T-cell (primary cell): ENCODE data around the gene C6orf15. TPM values are rescaled to one million over a fixed set of nuclear protein-coding genes. Genes with fewer than 3 reads are reported as not detected.

Source experiments
- ATAC-seq, 4 experiments: fragments of 200-7000 bp in 3 of 4; fragments of 150-1000 bp in 1 of 4; cut with Tn5 transposase; replicated peaks in 1 of 4; 1 replicate in 3 of 4; 2 replicates in 1 of 4; pipeline ENCODE4 v1.10.0; 2021; ENCODE audit warnings: moderate library complexity in 3 of 4, mild to moderate bottlenecking in 2 of 4, moderate number of reproducible peaks in 1 of 4
- CTCF ChIA-PET, 2 donors: fragments of 300-600 bp; sonication (Branson Sonifier 250); formaldehyde crosslinking; loops; one replicate each; lab custom pipeline; 2022; ENCODE audit warnings: antibody characterized with exemption in 2 of 2; lab: Charles Lee
- POLR2A ChIA-PET, 2 donors: fragments of 300-600 bp; sonication (Branson Sonifier 250); formaldehyde crosslinking; loops; one replicate each; lab custom pipeline; 2022; ENCODE audit warnings: antibody characterized with exemption in 2 of 2; lab: Charles Lee
- DNase-seq, 35 experiments: peaks; one replicate each; pipeline versions ENCODE4 v3.0.0 to v3.0.0-alpha.2; 2013 to 2023
- H3K27ac ChIP-seq: one replicate; pipeline ENCODE4 v1.5.1; 2013; ENCODE audit warnings: low read length
- H3K27me3 ChIP-seq, 2 experiments: replicated peaks in 1 of 2; 1 replicate in 1 of 2; 2 replicates in 1 of 2; pipeline versions ENCODE4 v1.6.1 to v1.7.0; 2013; ENCODE audit warnings: low read length in 1 of 2, mixed read lengths in 1 of 2; ENCODE audit not compliant: control insufficient read depth in 2 of 2, insufficient read depth in 2 of 2; ENCODE audit errors: extremely low read depth in 1 of 2
- H3K36me3 ChIP-seq, 2 donors: 1 replicate in 1 of 2; 2 replicates in 1 of 2; pipeline versions ENCODE4 v1.6.1 to v1.7.0; 2013; ENCODE audit warnings: low read length in 1 of 2; ENCODE audit not compliant: control insufficient read depth in 2 of 2, insufficient read depth in 1 of 2; ENCODE audit errors: extremely low read depth in 1 of 2
- H3K4me1 ChIP-seq, 2 experiments: 1 replicate in 1 of 2; 2 replicates in 1 of 2; pipeline versions ENCODE4 v1.6.1 to v1.7.0; 2013; ENCODE audit warnings: low read length in 2 of 2, mixed read lengths in 1 of 2; ENCODE audit not compliant: insufficient read depth in 2 of 2, control insufficient read depth in 1 of 2; ENCODE audit errors: extremely low read depth in 1 of 2
- H3K4me3 ChIP-seq, 2 donors: 1 replicate in 1 of 2; 2 replicates in 1 of 2; pipeline versions ENCODE4 v1.5.1 to v1.7.0; 2013; ENCODE audit warnings: mild to moderate bottlenecking in 2 of 2, low read length in 1 of 2, moderate library complexity in 1 of 2; ENCODE audit not compliant: control insufficient read depth in 1 of 2; ENCODE audit errors: extremely low read depth in 1 of 2
- H3K9me3 ChIP-seq: 2 replicates; pipeline ENCODE4 v1.7.0; 2013
- H3K27ac Mint-ChIP-seq, 2 donors: one replicate each; pipeline ENCODE4 v1.8.0; 2020 to 2021; ENCODE audit warnings: mild to moderate bottlenecking in 2 of 2, mixed read lengths in 2 of 2
- H3K27me3 Mint-ChIP-seq, 2 donors: one replicate each; pipeline ENCODE4 v1.8.0; 2021 to 2022; ENCODE audit warnings: mixed read lengths in 2 of 2
- H3K36me3 Mint-ChIP-seq: one replicate; pipeline ENCODE4 v1.8.0; 2021; ENCODE audit warnings: mixed read lengths
- H3K4me1 Mint-ChIP-seq, 3 donors: one replicate each; pipeline ENCODE4 v1.8.0; 2020 to 2022; ENCODE audit warnings: mixed read lengths in 3 of 3, mild to moderate bottlenecking in 1 of 3
- H3K4me3 Mint-ChIP-seq, 3 donors: one replicate each; pipeline ENCODE4 v1.8.0; 2020 to 2022; ENCODE audit warnings: mild to moderate bottlenecking in 3 of 3, mixed read lengths in 3 of 3, moderate library complexity in 3 of 3
- H3K9me3 Mint-ChIP-seq, 3 donors: one replicate each; pipeline ENCODE4 v1.8.0; 2020 to 2022; ENCODE audit warnings: mixed read lengths in 3 of 3
- WGBS: methylation state at CpG from one replicate; pipeline ENCODE4 v1.1.5; 2013; ENCODE audit warnings: missing lambda C conversion rate; ENCODE audit not compliant: insufficient coverage; 5-methylcytosine and 5-hydroxymethylcytosine counted together
- total RNA-seq, 35 experiments: library from RNA in 6 of 35; stranded (reverse) in 6 of 35; fragments of 120-200 nt in 1 of 35; gene quantifications; one replicate each; pipeline versions ENCODE4 v1.2.1 to v1.2.4 and lab custom pipeline; 2013 to 2026

Gene C6orf15
- total RNA-seq, 5 donors from 2014 or later (not counting 1 experiment from before 2014, with no cell fraction given): not detected

DNA sequence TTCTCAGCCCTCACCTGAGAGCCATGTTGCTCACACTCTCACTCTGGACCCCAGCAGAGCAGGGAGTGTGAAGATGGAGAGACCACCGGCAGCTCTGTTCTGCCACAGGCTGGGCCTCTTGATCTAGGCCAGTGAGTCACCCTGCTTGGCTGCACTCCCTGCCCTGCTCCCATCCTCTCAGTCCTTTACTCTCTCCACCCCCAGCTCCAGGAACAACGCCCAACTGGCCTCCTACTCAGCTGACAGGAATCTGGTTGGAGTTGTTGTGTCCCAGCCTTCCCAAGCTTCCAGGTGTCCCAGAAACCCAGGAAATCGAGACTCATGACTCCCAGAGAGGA, 2.1 kb upstream of the C6orf15 start, which contains the start of gene PSORS1C1:
Gene PSORS1C1 (plus strand): TSS at position 260 of the 338 bp plus-strand sequence. CDS start 14,833 bp downstream, outside the sequence.
- Histone ChIP-seq H3K4me3 (no peak within 1 kb of the TSS), H3K27ac (no peak within 1 kb of the TSS), H3K9me3 (no peaks in the 10 kb centered on the region), H3K36me3 (no peaks in the 10 kb centered on the region), H3K27me3 (peaks cover 0 to 57% of the 10 kb centered on the region in 2 experiments), H3K4me1 (peaks cover 0 to 9% of the 10 kb centered on the region in 2 experiments)
- Mint-ChIP-seq H3K9me3 (no peaks in the 10 kb centered on the region), H3K4me1 (peaks cover 4 to 14% (median 5%) of the 10 kb centered on the region in 3 donors), H3K27ac (peak within 1 kb of the TSS; percentile 33 to 55), H3K4me3 (no peak within 1 kb of the TSS), H3K27me3 (peaks cover 7 to 33% of the 10 kb centered on the region in 2 donors), H3K36me3 (no peaks in the 10 kb centered on the region)
- ATAC-seq (no peak), DNase-seq (no peak)
- WGBS: 70% methylated on average over 1 of the region's 3 CpGs
- CTCF ChIA-PET: interaction anchor here (0.7 to 1.7 kb wide), 2 partner anchors 27 to 911 kb away, joined by 5 to 6 read pairs; no protein-coding TSS in a partner anchor
- POLR2A ChIA-PET: no interaction called here

DNA sequence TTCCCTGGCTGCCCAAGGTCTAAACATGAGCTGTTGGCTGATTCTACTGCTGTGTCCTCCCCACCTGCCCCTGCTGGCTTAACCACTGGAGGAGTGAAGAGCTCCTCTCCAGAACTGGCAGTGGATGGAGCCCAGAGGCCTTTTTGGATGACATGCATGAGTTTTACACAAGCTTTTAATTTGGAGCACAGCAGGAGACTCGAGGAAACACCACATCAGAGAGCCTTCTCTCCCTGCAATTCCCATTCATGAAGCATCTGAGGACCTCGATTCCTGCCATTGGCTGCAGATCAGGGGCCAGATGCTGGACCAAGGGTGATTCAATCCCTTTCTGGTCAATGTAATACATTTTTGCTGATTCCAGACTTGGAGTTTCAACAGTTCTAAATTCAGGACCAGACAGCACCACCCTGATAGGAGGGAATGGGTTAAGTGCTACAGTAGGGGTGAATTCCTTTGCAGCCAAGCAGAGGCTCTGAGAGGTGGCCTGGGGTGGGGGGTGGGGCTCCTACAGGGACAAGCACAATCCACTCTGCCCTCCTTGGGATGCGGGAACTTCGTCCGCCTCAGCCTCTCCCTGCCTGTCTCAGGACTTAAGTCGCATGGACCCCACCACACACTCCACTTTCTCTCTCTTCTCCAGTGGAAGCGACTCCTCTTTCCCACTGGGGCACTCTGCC, 1.6 kb upstream of the C6orf15 start:
- H3K27ac ChIP-seq: no peak overlapping the region
- peaks cover 7 to 34% of the 10 kb centered on the region in 2 donors for H3K27me3 Mint-ChIP-seq
- ATAC-seq (no peak), DNase-seq (no peak)
- 62% methylated on average over 3 of the region's 7 CpGs for WGBS
- peaks cover 4 to 14% (median 5%) of the 10 kb centered on the region in 3 donors for H3K4me1 Mint-ChIP-seq
- no peaks in the 10 kb centered on the region for H3K9me3 Mint-ChIP-seq
- peaks cover 0 to 60% of the 10 kb centered on the region in 2 experiments for H3K27me3 ChIP-seq
- ChIA-PET CTCF (interaction anchor here (0.7 to 1.7 kb wide), 2 partner anchors 26 to 911 kb away, joined by 5 to 6 read pairs; no protein-coding TSS in a partner anchor), POLR2A (no interaction called here)
- H3K36me3 ChIP-seq: no peaks in the 10 kb centered on the region
- H3K36me3 Mint-ChIP-seq: no peaks in the 10 kb centered on the region
- peaks cover 0 to 9% of the 10 kb centered on the region in 2 experiments for H3K4me1 ChIP-seq
- H3K27ac Mint-ChIP-seq: no peak overlapping the region
- no peaks in the 10 kb centered on the region for H3K9me3 ChIP-seq
- no peak overlapping the region for H3K4me3 Mint-ChIP-seq
- no peak overlapping the region for H3K4me3 ChIP-seq

DNA sequence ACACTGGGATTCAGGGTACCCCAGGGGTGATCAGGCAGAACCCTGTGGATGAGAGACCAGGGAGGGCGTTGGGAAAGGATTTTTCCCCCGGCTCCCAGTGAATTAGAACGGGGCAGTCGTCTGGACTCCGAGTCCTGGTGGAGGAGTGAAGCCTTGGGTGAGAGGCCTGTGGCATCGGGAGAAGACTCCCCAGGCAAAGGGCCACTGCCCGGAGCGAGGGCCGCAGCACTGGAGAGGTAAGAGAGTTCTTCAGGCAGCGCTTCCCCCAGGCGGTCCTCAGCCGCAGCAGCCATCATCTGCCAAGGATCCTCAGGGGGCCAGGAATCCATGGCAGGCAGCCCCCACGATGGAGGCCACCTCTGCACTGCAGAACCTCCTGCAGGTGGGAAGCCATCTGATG, 663 bp downstream of the C6orf15 start:
- Mint-ChIP-seq H3K4me1 (peaks cover 4 to 14% (median 5%) of the 10 kb centered on the region in 3 donors), H3K27ac (no peak overlapping the region), H3K36me3 (no peaks in the 10 kb centered on the region), H3K9me3 (no peaks in the 10 kb centered on the region), H3K4me3 (no peak overlapping the region), H3K27me3 (peaks cover 7 to 30% of the 10 kb centered on the region in 2 donors)
- H3K27ac ChIP-seq: no peak overlapping the region
- peaks cover 0 to 9% of the 10 kb centered on the region in 2 experiments for H3K4me1 ChIP-seq
- no peaks in the 10 kb centered on the region for H3K9me3 ChIP-seq
- ChIA-PET CTCF (no interaction called here), POLR2A (no interaction called here)
- no peak for ATAC-seq
- peaks cover 0 to 47% of the 10 kb centered on the region in 2 experiments for H3K27me3 ChIP-seq
- H3K36me3 ChIP-seq: no peaks in the 10 kb centered on the region
- no peak for DNase-seq
- 85% methylated on average over 7 of the region's 13 CpGs for WGBS
- H3K4me3 ChIP-seq: no peak overlapping the region

DNA sequence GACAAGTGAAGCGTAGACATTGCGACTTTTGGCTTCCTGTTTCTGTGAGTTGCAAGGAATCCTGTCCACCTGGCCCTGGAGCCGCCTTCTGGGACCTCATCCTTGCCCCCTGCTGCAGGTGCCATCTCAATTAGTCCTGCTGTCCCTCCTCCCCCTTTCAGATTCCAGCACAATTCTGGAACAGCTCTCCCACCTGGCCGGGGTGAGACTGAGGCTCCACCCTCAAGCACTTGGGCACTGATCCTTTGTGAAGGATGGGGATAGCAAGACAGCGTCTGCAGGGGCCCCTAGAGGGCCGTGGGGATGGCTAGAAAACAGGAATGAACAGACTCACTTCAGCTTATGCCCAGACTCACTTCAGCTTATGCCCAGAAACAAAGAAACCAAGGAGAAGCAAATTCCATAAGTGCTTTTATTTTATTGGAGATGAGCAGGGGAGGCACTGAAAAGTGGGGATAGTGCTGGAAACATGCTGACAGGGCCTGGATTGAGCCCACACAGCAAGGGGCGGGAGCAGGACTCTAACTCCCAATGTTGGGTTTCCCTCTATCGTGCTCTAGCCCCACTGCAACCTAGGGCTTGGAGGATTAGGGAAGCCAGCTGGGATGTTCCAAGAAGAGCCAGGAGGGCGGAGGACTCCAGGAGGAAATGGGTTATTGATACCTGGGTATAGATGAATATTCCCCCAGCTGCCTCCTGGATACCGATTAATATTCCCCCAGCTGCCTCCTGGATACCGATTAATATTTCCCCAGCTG, 1.4 kb downstream of the C6orf15 start:
- Mint-ChIP-seq H3K27me3 (peaks cover 6 to 26% of the 10 kb centered on the region in 2 donors), H3K4me1 (peaks cover 4 to 14% (median 5%) of the 10 kb centered on the region in 3 donors), H3K27ac (no peak overlapping the region), H3K4me3 (no peak overlapping the region), H3K9me3 (no peaks in the 10 kb centered on the region), H3K36me3 (no peaks in the 10 kb centered on the region)
- ChIA-PET CTCF (no interaction called here), POLR2A (no interaction called here)
- Histone ChIP-seq H3K36me3 (no peaks in the 10 kb centered on the region), H3K4me1 (peaks cover 0 to 9% of the 10 kb centered on the region in 2 experiments), H3K27me3 (peaks cover 0 to 40% of the 10 kb centered on the region in 2 experiments), H3K9me3 (no peaks in the 10 kb centered on the region), H3K4me3 (no peak overlapping the region), H3K27ac (no peak overlapping the region)
- 100% methylated on average over 1 of the region's 11 CpGs for WGBS
- DNase-seq: no peak
- ATAC-seq: no peak

DNA sequence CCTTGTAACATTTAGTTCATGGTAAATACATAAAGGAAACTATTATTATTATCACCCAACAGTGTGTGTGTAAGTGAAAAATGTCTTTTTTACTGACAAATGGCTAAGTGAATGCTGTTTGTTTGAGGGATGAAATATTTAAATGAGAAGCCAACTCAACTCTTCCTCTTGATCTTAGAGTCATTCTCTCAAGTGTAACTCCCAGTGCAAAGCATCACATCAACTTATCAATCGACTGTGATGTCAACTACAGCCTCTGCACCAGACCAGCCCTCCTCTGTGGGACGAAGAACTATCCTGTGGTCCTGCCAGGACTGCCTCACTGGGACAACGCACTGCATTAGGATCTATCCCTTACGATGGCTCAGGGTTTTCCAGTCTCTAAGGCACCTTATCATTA, 5.3 kb downstream of the C6orf15 start:
- POLR2A ChIA-PET: no interaction called here
- Mint-ChIP-seq H3K27ac (no peak overlapping the region), H3K4me3 (no peak overlapping the region), H3K4me1 (peaks cover 4 to 6% (median 5%) of the 10 kb centered on the region in 3 donors), H3K36me3 (no peaks in the 10 kb centered on the region), H3K27me3 (peaks cover 0 to 10% of the 10 kb centered on the region in 2 donors), H3K9me3 (no peaks in the 10 kb centered on the region)
- H3K4me3 ChIP-seq: no peak overlapping the region
- no peaks in the 10 kb centered on the region for H3K4me1 ChIP-seq
- CTCF ChIA-PET: no interaction called here
- 81% methylated on average over 3 of the region's 4 CpGs for WGBS
- ATAC-seq (no peak), DNase-seq (no peak)
- no peaks in the 10 kb centered on the region for H3K36me3 ChIP-seq
- peaks cover 0 to 27% of the 10 kb centered on the region in 2 experiments for H3K27me3 ChIP-seq
- H3K27ac ChIP-seq: no peak overlapping the region
- no peaks in the 10 kb centered on the region for H3K9me3 ChIP-seq

DNA sequence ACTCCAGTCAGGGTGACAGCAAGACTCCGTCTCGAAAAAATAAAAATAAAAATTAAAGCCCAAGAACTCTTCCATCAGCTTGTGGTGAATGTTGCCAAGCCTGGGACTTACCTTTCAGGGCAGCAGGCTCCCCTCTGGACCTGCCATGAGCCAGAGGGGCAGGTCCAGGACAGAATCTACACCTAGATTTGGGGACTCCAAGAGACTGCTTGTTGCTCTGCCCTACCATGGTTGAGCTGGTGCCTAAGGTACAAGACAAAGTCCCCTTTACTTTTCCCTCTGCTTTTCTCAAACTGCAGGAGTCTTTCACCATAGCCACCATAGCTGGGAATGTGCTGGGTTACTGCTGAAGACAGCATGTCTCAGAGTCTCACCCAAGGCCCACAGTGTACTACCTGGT, 9.2 kb downstream of the C6orf15 start:
- Mint-ChIP-seq H3K27me3 (no peaks in the 10 kb centered on the region), H3K9me3 (no peaks in the 10 kb centered on the region), H3K4me3 (no peak overlapping the region), H3K36me3 (no peaks in the 10 kb centered on the region), H3K4me1 (peaks cover 4 to 12% (median 9%) of the 10 kb centered on the region in 3 donors), H3K27ac (no peak overlapping the region)
- Histone ChIP-seq H3K36me3 (no peaks in the 10 kb centered on the region), H3K4me1 (no peaks in the 10 kb centered on the region), H3K4me3 (no peak overlapping the region), H3K9me3 (no peaks in the 10 kb centered on the region), H3K27me3 (no peaks in the 10 kb centered on the region), H3K27ac (no peak overlapping the region)
- 100% methylated on average over 2 of the region's 2 CpGs for WGBS
- DNase-seq (no peak), ATAC-seq (no peak)
- CTCF ChIA-PET: interaction anchor here in 1 of 2 donors (0.8 kb wide), 1 partner anchor 16 kb away, joined by 3 read pairs; no protein-coding TSS in a partner anchor
- POLR2A ChIA-PET: interaction anchor here in 1 of 2 donors (0.6 kb wide), 1 partner anchor 636 kb away, joined by 4 read pairs; no protein-coding TSS in a partner anchor
